A673 (cell line): ENCODE measurements around the gene RABGAP1L. TPM values are rescaled to one million over a fixed set of nuclear protein-coding genes. Genes with fewer than 3 reads are reported as not detected.
"Not testable (repeated sequence)": the region's sequence is repeated elsewhere in the genome, so short reads cannot be mapped to it uniquely, and the experiment has no call there.

ENCODE experiments used
- BruUV-seq: library from RNA; stranded (reverse); fragments of 400-500 nt; replicated peaks from 2 replicates; lab custom pipeline; 2021; lab: Mats Ljungman, UMichigan
- CTCF ChIA-PET: fragments of 300-600 bp; sonication (Branson Sonifier 250); formaldehyde crosslinking; loops from one replicate; lab custom pipeline; 2022; ENCODE audit warnings: antibody characterized with exemption; lab: Charles Lee
- POLR2A ChIA-PET: fragments of 300-600 bp; sonication (Branson Sonifier 250); formaldehyde crosslinking; loops from one replicate; lab custom pipeline; 2022; ENCODE audit warnings: antibody characterized with exemption; ENCODE audit not compliant: low non-redundant PET; lab: Charles Lee
- DNase-seq: peaks from one replicate; pipeline ENCODE4 v3.0.0-alpha.2; 2015; ENCODE audit warnings: low spot score
- H3K27ac ChIP-seq: fragments of 200-600 bp; sonication (generic); 2 replicates; pipeline ENCODE4 v1.5.1; 2016; ENCODE audit warnings: mixed run types, low read depth, mild to moderate bottlenecking, mixed read lengths, antibody characterized with exemption, low read length; ENCODE audit not compliant: poor library complexity, severe bottlenecking
- H3K27me3 ChIP-seq: fragments of 200-600 bp; sonication (generic); replicated peaks from 2 replicates; pipeline ENCODE4 v1.6.1; 2017; ENCODE audit warnings: mixed run types, low read depth, mild to moderate bottlenecking, mixed read lengths, antibody characterized with exemption, low read length; ENCODE audit not compliant: insufficient read depth, poor library complexity
- H3K36me3 ChIP-seq: fragments of 200-600 bp; sonication (generic); 2 replicates; pipeline ENCODE4 v1.6.1; 2016; ENCODE audit warnings: mixed run types, mild to moderate bottlenecking, mixed read lengths, antibody characterized with exemption, low read length; ENCODE audit not compliant: insufficient read depth, poor library complexity, severe bottlenecking
- H3K4me1 ChIP-seq: fragments of 200-600 bp; sonication (generic); 2 replicates; pipeline ENCODE4 v1.6.1; 2017; ENCODE audit warnings: mixed run types, mild to moderate bottlenecking, mixed read lengths, antibody characterized with exemption, low read length; ENCODE audit not compliant: insufficient read depth, poor library complexity, severe bottlenecking
- H3K4me3 ChIP-seq: fragments of 200-600 bp; sonication (generic); 2 replicates; pipeline ENCODE4 v1.5.1; 2016; ENCODE audit warnings: low read depth, mixed run types, mild to moderate bottlenecking, mixed read lengths, low read length; ENCODE audit not compliant: poor library complexity, severe bottlenecking
- H3K9me3 ChIP-seq: fragments of 200-600 bp; sonication (generic); 2 replicates; pipeline ENCODE4 v1.6.1; 2016; ENCODE audit warnings: mixed run types, low read depth, mild to moderate bottlenecking, mixed read lengths, antibody characterized with exemption, low read length; ENCODE audit not compliant: poor library complexity, severe bottlenecking
- EZH2 ChIP-seq: fragments of 200-600 bp; sonication (generic); IDR thresholded peaks from 2 replicates; pipeline ENCODE4 v1.6.1; 2017; ENCODE audit warnings: borderline replicate concordance, low read depth, mild to moderate bottlenecking, mixed read lengths, antibody characterized with exemption, low read length; ENCODE audit not compliant: poor library complexity, severe bottlenecking
- intact Hi-C: fragments of 100-400 bp; cut with micrococcal nuclease; formaldehyde crosslinking; loops from one replicate; pipeline ENCODE4 v1.10.0; 2022; ENCODE audit not compliant: unreplicated experiment
- total RNA-seq: library from RNA; stranded (reverse); gene quantifications from 2 replicates; pipeline ENCODE4 v1.2.3, GENCODE V29; 2021
- TF ChIP-seq, protein P1 (sequence below): fragments of 300-800, 200-600 bp; sonication (generic); conservative IDR thresholded peaks from 2 replicates; pipeline ENCODE4 v1.5.1; 2017; ENCODE audit warnings: low read depth, mild to moderate bottlenecking, antibody characterized with exemption, low read length, moderate library complexity, mixed read lengths

Gene RABGAP1L
- total RNA-seq, 1 experiment from 2014 or later: 19.3 TPM

DNA sequence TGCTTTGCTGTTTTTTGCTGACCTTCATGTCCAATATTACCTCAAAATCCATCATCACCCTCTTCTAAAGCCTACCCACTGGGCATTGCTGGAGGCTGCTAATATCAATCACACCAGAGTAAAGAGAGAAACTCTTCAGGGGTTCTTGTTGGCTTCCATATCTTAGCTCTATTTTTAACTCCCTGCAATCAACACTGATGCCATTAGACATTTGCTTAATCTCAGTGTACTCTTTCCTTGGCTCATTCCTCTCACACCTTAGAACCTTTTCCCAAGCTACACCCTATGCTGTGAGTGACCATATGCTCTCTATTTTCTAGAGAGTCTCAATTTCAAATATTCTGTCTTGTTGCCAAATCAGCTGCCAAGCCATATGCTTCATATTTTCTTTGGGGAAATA, 40.6 kb upstream of the RABGAP1L start:
- POLR2A ChIA-PET: no interaction called here
- no TSS peak for BruUV-seq

DNA sequence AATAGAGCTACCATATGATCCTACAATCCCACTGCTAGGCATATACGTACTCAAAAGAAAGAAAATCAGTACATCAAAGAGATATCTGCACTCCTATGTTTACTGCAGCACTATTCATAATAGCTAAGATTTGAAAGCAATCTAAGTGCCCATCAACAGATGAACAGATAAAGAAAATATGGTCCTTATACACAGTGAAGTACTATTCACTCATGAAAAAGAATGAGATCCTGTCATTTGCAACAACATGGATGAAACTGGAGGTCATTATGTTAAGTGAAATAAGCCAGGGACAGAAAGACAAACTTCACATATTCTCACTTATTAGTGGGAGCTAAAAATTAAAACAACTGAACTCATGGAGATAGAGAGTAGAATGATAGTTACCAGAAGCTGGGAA, 37.0 kb upstream of the RABGAP1L start:
- POLR2A ChIA-PET, intact Hi-C loops, CTCF ChIA-PET: not testable (repeated sequence)

More for the DNA sequence above, 40.6 kb upstream of the RABGAP1L start:
- H3K9me3 ChIP-seq: no peaks in the 10 kb centered on the region
- CTCF ChIA-PET: no interaction called here
- no peaks in the 10 kb centered on the region for H3K27me3 ChIP-seq
- no peaks in the 10 kb centered on the region for H3K36me3 ChIP-seq
- no peak overlapping the region for H3K4me3 ChIP-seq
- intact Hi-C loops: no loop called here
- no peak for TF ChIP-seq EZH2
- TF ChIP-seq, protein P1, sequence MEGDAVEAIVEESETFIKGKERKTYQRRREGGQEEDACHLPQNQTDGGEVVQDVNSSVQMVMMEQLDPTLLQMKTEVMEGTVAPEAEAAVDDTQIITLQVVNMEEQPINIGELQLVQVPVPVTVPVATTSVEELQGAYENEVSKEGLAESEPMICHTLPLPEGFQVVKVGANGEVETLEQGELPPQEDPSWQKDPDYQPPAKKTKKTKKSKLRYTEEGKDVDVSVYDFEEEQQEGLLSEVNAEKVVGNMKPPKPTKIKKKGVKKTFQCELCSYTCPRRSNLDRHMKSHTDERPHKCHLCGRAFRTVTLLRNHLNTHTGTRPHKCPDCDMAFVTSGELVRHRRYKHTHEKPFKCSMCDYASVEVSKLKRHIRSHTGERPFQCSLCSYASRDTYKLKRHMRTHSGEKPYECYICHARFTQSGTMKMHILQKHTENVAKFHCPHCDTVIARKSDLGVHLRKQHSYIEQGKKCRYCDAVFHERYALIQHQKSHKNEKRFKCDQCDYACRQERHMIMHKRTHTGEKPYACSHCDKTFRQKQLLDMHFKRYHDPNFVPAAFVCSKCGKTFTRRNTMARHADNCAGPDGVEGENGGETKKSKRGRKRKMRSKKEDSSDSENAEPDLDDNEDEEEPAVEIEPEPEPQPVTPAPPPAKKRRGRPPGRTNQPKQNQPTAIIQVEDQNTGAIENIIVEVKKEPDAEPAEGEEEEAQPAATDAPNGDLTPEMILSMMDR: no peak
- no peak for DNase-seq
- no peak overlapping the region for H3K27ac ChIP-seq
- no peaks in the 10 kb centered on the region for H3K4me1 ChIP-seq

DNA sequence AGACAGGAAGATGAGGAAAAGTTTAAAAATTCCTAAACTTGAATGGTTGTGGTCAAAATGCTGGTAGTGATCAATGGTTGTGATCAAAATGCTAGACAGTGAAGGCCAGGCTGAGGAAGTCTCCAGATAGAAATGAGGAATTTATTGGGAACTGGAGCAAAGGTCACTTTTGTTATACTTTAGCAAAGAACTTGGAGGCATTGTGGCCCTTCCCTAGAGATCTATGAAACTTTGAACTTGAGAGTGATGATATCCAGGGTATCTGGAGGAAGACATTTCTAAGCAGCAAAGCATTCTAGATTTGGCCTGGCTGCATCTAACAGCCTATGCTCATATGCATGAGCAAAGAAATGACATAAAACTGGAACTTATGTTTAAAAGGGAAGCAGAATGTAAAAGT, 35.5 kb upstream of the RABGAP1L start:
- H3K36me3 ChIP-seq: no peaks in the 10 kb centered on the region
- H3K4me1 ChIP-seq: no peaks in the 10 kb centered on the region
- no TSS peak for BruUV-seq
- H3K9me3 ChIP-seq: no peaks in the 10 kb centered on the region
- H3K27ac ChIP-seq: no peak overlapping the region
- TF ChIP-seq, protein P1: no peak
- TF ChIP-seq EZH2: no peak
- ChIA-PET CTCF (no interaction called here), POLR2A (no interaction called here)
- no peaks in the 10 kb centered on the region for H3K27me3 ChIP-seq
- no peak overlapping the region for H3K4me3 ChIP-seq
- no peak for DNase-seq
- intact Hi-C loops: no loop called here

More for the DNA sequence above, 37.0 kb upstream of the RABGAP1L start:
- not testable (repeated sequence) for H3K9me3 ChIP-seq, H3K4me3 ChIP-seq, DNase-seq, H3K4me1 ChIP-seq, H3K36me3 ChIP-seq, BruUV-seq, H3K27me3 ChIP-seq, H3K27ac ChIP-seq

DNA sequence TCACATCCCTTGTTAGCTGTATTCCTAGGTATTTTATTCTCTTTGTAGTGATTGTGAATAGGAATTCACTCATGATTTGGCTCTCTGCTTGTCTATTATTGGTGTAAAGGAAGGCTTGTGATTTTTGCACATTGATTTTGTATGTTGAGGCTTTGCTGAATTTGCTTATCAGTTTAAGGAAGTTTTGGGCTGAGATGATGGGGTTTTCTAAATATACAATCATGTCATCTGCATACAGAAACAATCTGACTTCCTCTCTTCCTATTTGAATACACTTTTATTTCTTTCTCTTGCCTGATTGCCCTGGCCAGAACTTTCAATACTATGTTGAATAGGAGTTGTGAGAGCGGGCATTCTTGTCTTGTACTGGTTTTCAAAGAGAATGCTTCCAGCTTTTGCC, 32.1 kb upstream of the RABGAP1L start:
- BruUV-seq, CTCF ChIA-PET: not testable (repeated sequence)

More for the DNA sequence above, 32.1 kb upstream of the RABGAP1L start:
- H3K9me3 ChIP-seq, H3K36me3 ChIP-seq, POLR2A ChIA-PET, H3K27ac ChIP-seq, DNase-seq, intact Hi-C loops, H3K4me3 ChIP-seq, H3K4me1 ChIP-seq, H3K27me3 ChIP-seq: not testable (repeated sequence)
